CD4-positive, alpha-beta T cell treated with Interleukin-2 at 100 ng/mL for 4 hours (primary cell): ENCODE data around the gene SMIM24.
"Not testable (repeated sequence)": the region's sequence is repeated elsewhere in the genome, so short reads cannot be mapped to it uniquely, and the experiment has no call there.

Experiments used
- DNase-seq: peaks from one replicate; pipeline ENCODE4 v3.0.0-alpha.2; 2020; ENCODE audit warnings: low spot score

The SMIM24 gene

DNA sequence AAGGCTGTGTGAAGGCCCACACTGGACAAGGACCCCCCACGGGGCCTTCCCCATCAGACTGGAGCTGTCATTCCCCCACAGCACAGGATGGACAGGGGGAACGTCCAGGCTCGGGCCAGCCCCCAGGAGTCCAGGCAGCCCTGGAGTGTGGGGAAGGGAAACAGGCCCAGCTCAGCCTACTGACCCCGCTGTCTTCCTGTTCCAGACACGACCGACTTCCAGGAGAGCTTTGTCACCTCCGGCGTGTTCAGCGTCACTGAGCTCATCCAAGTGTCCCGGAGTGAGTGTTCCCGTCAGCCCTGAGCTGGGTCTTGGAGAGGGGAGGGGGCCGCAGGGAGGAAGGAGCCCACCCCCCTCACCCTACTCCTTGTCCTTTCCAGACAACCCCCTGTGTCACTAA, 47.0 kb downstream of the SMIM24 start:
- no peak for DNase-seq

DNA sequence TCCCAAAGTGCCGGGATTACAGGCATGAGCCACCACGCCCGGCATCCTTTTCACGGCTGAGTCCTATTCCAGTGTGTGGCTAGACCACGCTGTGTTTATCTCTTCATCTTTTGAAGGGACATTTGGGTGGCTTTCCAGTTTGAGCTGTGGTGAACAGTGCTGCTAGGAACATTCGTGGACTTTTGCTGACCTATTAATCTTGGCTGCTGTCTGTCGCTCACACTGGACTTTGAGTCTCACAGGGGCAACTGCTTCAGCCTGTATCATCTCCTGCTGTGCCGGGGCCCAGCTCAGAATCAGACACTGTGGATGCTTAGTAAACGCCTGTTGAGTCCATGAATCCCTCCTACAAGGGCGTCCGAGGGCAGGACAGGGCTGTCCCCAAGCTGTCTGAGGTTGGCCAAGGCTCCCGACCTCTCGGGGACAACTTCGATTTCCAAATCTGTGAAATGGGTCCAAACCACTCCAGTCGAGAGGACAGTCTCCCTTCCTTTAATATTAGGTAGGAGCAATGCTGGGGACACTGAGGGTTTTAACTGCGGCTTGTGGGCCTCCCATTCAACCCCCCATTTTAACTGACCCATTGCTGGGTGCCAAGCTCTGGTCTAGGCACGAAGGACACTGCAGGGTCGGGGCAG, 48.4 kb downstream of the SMIM24 start:
- DNase-seq, result no peak

DNA sequence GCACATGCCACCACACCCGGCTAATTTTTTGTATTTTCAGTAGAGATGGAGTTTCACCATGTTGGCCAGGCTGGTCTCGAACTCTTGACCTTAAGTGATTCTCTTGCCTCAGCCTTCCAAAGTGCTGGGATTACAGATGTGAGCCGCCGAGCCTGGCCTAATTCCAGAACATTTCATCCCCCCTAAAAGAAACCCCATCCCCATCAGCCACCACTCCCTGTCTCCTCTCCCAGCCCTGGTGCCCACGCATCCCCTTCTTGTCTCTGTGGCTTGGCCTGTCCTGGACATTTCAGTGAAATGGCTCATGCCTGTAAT, 50.0 kb downstream of the SMIM24 start:
- DNase-seq, result not testable (repeated sequence)

DNA sequence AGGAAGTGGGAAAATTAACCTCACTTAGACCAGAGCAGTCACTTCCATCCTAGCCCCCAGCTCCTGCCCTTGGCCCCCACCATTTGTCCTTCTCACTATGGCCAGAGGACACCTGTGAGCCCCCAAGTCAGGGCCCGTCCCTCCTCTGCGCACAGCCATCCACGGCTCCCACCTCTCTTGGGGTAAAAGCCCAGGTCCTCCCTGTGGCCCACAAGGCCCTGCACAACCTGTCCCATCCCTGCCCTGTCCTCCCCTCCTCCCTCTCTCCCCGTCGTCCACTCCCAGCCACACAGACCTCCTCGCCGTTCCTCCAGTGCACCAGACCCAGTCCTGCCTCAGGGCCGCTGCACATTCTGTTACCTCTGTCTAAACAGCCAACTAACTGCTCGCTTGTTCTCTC, 53.9 kb downstream of the SMIM24 start:
- no peak for DNase-seq
